Esophagus (tissue), 2 donors: Measurements from ENCODE around the gene ZNF862. TPM values are rescaled to one million over a fixed set of nuclear protein-coding genes. Genes with fewer than 3 reads are reported as not detected.
A peak's percentile ranks its signal among the peaks of the same experiment; 100 is the strongest.

ENCODE experiments used
- H3K27ac ChIP-seq, 2 donors: one replicate each; pipeline ENCODE4 v1.5.1; 2013; ENCODE audit warnings: low read depth in 2 of 2, mild to moderate bottlenecking in 2 of 2, inconsistent platforms in 1 of 2, low read length in 1 of 2, moderate library complexity in 1 of 2
- H3K27me3 ChIP-seq, 2 donors: one replicate each; pipeline ENCODE4 v1.6.1; 2013; ENCODE audit warnings: low read length in 2 of 2, control low read depth in 1 of 2, mild to moderate bottlenecking in 1 of 2; ENCODE audit not compliant: insufficient read depth in 2 of 2, control insufficient read depth in 1 of 2
- H3K36me3 ChIP-seq, 2 donors: one replicate each; pipeline ENCODE4 v1.6.1; 2013; ENCODE audit warnings: low read length in 1 of 2; ENCODE audit not compliant: control insufficient read depth in 2 of 2, insufficient read depth in 2 of 2
- H3K4me1 ChIP-seq, 2 donors: one replicate each; pipeline ENCODE4 v1.6.1; 2013; ENCODE audit warnings: low read length in 1 of 2; ENCODE audit not compliant: control insufficient read depth in 2 of 2, insufficient read depth in 2 of 2
- H3K4me3 ChIP-seq, 2 donors: one replicate each; pipeline ENCODE4 v1.5.1; 2013; ENCODE audit warnings: low read length in 2 of 2, mild to moderate bottlenecking in 2 of 2, low read depth in 1 of 2, moderate library complexity in 1 of 2
- H3K9me3 ChIP-seq, 2 donors: one replicate each; pipeline ENCODE4 v1.6.1; 2013; ENCODE audit warnings: mild to moderate bottlenecking in 2 of 2, low read depth in 1 of 2, low read length in 1 of 2, moderate library complexity in 1 of 2; ENCODE audit not compliant: control insufficient read depth in 2 of 2, insufficient read depth in 1 of 2
- WGBS, 2 donors: extraction: QIAGEN DNeasy Blood & Tissue Kit; methylation state at CpG; one replicate each; pipeline ENCODE4 v1.1.7; 2013; 5-methylcytosine and 5-hydroxymethylcytosine counted together
- polyA plus RNA-seq, 2 donors: library from polyadenylated mRNA; stranded (reverse); fragments of 200-250 nt; gene quantifications; one replicate each; pipeline ENCODE4 v1.2.3, GENCODE V29; 2013
- donor health status: healthy with polysubstance abuse.
- donor health status: Bipolar disorder and iron deficiency.

ZNF862 gene
- polyA plus RNA-seq, 2 donors, result 3.9 to 8.4 TPM

DNA sequence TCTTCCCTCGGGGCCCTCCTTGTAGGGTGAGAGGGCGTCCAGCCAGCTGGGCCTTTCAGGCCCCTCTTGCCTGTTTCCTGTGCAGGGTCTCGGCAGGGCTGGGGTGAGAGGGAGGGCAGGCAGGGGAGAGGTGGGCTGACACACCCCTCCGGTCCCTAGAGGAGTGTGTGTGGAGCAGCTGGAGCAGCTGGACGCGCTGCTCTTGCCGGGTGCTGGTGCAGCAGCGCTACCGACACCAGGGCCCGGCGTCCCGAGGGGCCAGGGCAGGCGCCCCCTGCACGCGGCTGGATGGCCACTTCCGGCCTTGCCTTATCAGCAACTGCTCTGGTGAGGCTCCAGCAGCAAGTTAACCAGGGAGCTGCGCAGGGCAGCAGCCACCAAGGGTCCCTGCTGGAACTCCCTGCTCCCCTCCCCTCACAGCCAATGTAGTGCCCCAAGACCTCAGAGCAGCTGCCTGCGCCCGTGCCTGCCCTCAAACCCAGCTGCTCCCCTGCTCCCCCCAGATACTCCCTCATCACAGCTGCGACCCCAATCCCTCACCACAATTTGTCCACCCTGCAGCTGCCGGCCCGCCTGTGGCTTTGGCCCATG is 15.7 kb upstream of the ZNF862 start:
- no peak overlapping the region for H3K27ac ChIP-seq
- no peak overlapping the region for H3K4me3 ChIP-seq
- H3K4me1 ChIP-seq, result peaks cover 0 to 19% of the 10 kb centered on the region in 2 donors
- H3K27me3 ChIP-seq, result no peaks in the 10 kb centered on the region
- 72 to 74% methylated on average over 22 of the region's 22 CpGs for WGBS, 2 donors
- H3K9me3 ChIP-seq, result no peaks in the 10 kb centered on the region
- H3K36me3 ChIP-seq, result no peaks in the 10 kb centered on the region

DNA sequence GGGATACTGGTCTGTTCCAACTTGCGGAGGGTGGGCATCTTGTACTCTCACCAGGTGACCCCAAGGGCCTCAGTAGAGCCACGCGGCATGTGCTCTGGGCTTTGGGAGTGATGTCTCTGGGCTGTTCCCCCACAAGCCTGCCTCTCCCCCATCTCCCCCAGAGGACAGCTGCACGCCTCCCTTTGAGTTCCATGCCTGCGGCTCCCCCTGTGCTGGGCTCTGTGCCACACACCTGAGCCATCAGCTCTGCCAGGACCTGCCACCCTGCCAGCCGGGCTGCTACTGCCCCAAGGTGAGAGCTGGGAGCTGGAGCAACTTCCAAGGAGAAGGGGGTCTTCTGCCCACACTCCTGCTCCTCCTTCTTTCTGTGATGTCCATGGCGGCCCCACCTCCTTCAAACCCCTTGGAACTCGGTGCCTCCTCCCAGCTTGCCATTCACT is 15.0 kb upstream of the ZNF862 start:
- H3K9me3 ChIP-seq, result no peaks in the 10 kb centered on the region
- no peaks in the 10 kb centered on the region for H3K36me3 ChIP-seq
- H3K27ac ChIP-seq, result no peak overlapping the region
- H3K4me1 ChIP-seq, result peaks cover 4 to 19% of the 10 kb centered on the region in 2 donors
- H3K27me3 ChIP-seq, result no peaks in the 10 kb centered on the region
- WGBS, 2 donors, result 57 to 76% methylated on average over 8 of the region's 8 CpGs
- no peak overlapping the region for H3K4me3 ChIP-seq

DNA sequence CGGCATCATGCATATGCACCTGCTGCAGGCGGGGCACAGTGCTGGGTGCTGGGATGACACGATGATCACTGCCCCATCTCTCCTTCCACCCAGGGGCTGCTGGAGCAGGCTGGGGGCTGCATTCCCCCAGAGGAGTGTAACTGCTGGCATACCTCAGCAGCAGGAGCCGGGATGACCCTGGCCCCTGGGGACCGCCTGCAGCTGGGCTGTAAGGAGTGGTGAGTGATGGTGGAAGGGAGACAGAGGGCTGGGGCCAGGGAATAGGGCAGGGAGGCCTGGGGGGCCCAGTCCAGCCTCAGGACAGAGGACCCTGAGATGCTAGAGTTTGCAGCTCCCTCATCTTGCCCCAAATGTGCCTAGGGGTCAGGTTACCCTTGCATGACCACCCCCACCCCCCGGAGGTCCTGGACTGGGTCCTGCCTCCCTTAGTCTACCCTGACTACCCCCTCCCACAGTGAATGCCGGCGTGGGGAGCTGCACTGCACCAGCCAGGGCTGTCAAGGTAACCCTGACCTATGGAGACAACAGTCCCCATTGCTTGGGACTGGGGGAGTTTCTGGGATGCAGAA is 14.5 kb upstream of the ZNF862 start:
- Histone ChIP-seq H3K36me3 (no peaks in the 10 kb centered on the region), H3K9me3 (no peaks in the 10 kb centered on the region), H3K27me3 (no peaks in the 10 kb centered on the region), H3K27ac (no peak overlapping the region), H3K4me3 (no peak overlapping the region), H3K4me1 (peaks cover 4 to 19% of the 10 kb centered on the region in 2 donors)
- 77 to 80% methylated on average over 8 of the region's 8 CpGs for WGBS, 2 donors

DNA sequence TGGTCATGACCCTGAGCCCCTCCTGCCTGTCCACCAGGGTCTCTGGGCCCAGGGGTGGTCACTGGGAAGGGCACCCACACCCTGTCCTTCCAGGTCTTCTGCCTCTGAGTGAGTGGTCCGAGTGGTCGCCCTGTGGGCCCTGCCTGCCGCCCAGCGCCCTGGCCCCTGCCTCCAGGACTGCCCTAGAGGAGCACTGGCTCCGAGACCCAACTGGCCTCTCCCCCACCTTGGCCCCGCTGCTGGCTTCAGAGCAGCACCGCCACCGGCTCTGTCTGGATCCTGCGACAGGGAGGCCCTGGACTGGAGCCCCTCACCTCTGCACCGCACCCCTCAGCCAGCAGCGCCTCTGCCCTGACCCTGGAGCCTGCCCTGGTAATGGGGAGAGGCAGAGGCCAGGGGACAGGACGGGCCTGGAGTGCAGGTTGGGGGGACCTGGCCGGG is 13.9 kb upstream of the ZNF862 start:
- Histone ChIP-seq H3K4me1 (peaks cover 4 to 19% of the 10 kb centered on the region in 2 donors), H3K36me3 (no peaks in the 10 kb centered on the region), H3K27ac (no peak overlapping the region), H3K4me3 (no peak overlapping the region), H3K27me3 (no peaks in the 10 kb centered on the region), H3K9me3 (no peaks in the 10 kb centered on the region)
- 91 to 97% methylated on average over 13 of the region's 13 CpGs for WGBS, 2 donors

DNA sequence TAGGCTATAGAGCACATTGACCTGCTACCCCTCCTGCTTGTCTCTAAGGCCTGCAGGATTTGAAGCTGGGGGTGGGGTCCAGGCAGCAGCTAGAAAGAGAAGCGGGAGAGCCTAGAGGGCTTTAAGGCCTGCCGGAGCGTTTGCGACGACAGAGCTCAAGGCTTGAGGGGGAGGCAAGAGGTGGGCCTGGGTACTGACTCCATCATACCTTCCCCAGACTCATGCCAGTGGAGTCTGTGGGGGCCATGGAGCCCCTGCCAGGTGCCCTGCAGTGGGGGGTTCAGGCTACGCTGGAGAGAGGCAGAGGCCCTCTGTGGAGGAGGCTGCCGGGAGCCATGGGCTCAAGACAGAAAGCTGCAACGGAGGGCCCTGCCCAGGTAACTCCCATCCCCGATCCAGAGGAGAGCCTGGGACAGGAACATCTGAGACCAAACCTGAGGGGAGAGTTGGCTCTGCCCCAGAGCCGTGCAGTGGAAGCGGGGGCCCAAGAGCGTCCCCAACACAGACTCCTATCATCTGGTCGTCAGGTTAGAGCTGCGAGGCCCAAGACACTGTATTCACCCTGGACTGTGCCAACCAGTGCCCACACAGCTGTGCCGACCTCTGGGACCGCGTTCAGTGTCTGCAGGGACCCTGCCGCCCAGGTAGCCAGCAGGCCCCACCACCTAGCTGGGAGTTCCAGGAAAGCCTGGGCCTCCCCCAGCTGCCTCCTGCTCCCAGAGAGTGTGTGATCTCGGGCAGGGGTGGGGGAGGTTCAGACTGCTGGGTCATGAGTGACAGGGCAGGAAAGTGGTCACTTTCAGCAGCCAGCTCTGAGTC is 13.2 kb upstream of the ZNF862 start:
- Histone ChIP-seq H3K27ac (no peak overlapping the region), H3K4me3 (no peak overlapping the region), H3K9me3 (no peaks in the 10 kb centered on the region), H3K36me3 (no peaks in the 10 kb centered on the region), H3K4me1 (peaks cover 4 to 19% of the 10 kb centered on the region in 2 donors), H3K27me3 (no peaks in the 10 kb centered on the region)
- WGBS, 2 donors, result 92 to 93% methylated on average over 19 of the region's 19 CpGs

DNA sequence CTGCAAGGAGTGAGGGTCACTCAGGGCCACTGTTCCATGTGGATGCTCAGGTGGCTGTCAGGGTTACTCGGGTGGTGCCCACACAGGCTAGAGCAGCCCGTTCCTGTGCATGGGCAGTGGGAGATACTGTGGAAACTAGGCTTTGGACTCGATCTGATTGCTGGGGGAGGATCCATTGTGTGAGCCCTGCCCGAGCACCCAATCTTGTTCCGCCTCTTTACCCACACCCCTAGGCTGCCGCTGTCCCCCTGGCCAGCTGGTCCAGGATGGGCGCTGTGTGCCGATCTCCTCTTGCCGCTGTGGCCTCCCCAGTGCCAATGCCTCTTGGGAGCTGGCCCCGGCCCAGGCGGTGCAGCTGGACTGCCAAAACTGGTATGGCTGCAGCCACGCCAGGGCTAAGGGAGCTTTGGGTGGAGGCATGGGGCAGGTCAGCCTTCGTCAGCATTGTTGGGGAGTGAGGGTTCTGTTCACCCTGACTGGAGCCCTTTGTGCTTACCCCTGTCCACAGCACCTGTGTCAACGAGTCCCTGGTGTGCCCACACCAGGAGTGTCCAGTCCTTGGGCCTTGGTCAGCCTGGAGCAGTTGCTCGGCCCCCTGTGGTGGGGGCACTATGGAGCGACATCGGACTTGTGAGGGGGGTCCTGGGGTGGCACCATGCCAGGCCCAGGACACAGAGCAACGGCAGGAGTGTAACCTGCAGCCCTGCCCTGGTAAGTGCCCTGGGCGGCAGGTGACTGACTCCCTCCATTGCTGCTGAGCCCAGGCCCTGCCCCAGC is 12.4 kb upstream of the ZNF862 start:
- Histone ChIP-seq H3K9me3 (no peaks in the 10 kb centered on the region), H3K36me3 (no peaks in the 10 kb centered on the region), H3K27me3 (no peaks in the 10 kb centered on the region), H3K4me3 (no peak overlapping the region), H3K4me1 (peaks cover 4 to 19% of the 10 kb centered on the region in 2 donors), H3K27ac (peak overlapping the region in 1 of 2 donors; percentile 35)
- WGBS, 2 donors, result 65 to 75% methylated on average over 19 of the region's 19 CpGs

DNA sequence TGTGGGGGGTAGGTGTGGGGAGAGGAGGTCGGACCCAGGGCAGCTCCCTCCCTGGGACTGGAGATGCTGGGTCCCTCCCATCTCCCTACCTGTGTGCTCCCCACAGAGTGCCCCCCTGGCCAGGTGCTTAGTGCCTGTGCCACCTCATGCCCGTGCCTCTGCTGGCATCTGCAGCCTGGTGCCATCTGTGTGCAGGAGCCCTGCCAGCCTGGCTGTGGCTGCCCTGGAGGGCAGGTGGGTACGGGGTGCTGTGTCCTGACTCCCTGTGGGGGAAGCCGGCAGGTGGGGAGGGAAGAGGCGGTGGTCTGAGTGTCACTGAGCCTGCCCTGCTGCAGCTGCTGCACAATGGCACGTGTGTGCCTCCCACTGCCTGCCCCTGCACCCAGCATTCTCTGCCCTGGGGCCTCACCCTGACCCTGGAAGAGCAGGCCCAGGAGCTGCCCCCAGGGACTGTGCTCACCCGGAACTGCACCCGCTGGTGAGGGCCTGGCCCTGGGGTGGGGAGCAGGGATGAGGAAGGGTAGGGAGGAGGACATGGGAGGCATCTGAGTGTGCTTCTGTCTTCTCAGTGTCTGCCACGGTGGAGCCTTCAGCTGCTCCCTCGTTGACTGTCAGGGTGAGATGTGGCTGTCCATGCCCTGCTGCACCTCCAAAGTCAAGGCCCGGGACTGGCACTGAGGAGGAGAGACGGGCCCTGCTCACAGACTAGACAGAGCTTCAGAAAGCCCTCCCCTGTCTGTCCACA is 11.7 kb upstream of the ZNF862 start:
- WGBS, 2 donors, result 64 to 66% methylated on average over 11 to 12 of the region's 12 CpGs
- H3K27me3 ChIP-seq, result no peaks in the 10 kb centered on the region
- H3K36me3 ChIP-seq, result no peaks in the 10 kb centered on the region
- H3K4me1 ChIP-seq, result peaks cover 4 to 16% of the 10 kb centered on the region in 2 donors
- H3K4me3 ChIP-seq, result no peak overlapping the region
- no peak overlapping the region for H3K27ac ChIP-seq
- H3K9me3 ChIP-seq, result no peaks in the 10 kb centered on the region

DNA sequence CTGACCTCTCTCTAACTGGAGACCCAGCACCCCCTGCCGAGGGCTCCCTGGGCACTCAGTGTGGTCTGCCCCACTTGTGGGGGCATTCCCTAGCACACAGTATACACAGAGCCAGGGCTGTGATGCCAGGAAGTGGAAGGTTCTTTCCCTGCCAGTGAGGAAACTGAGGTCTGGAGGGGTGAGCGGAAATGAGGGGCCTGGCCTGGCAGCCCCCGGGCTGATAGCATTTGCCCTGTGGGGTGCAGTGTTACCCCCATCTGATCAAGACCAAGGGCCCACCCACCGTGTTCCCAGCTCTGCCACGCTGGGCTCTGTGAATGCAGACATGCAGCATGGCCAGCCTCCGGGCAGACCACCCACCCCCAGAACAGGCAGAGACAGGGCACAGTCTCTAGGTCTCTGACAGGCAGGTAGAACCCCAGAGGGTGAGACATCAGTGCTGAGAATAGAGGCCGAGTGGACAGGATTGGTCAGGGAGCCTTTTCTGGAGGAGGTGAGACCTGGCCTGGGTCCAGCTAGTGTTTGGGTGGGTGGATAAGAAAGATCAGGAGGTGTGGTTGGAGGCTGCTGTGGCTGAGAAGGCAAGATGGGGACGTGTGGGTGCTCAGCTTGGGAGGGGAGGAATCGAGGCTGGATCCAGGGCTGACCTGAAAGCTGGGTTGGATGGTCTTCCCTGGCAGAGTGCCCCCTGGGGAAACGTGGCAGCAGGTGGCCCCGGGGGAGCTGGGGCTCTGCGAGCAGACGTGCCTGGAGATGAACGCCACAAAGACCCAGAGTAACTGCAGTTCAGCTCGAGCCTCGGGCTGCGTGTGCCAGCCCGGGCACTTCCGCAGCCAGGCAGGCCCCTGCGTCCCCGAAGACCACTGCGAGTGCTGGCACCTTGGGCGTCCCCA is 10.8 kb upstream of the ZNF862 start:
- H3K36me3 ChIP-seq, result no peaks in the 10 kb centered on the region
- H3K27ac ChIP-seq, result no peak overlapping the region
- WGBS, 2 donors, result 78 to 80% methylated on average over 22 to 23 of the region's 23 CpGs
- H3K4me1 ChIP-seq, result peaks cover 4 to 12% of the 10 kb centered on the region in 2 donors
- H3K9me3 ChIP-seq, result no peaks in the 10 kb centered on the region
- no peak overlapping the region for H3K4me3 ChIP-seq
- no peaks in the 10 kb centered on the region for H3K27me3 ChIP-seq
